ENCODE measurements around the gene ANGPTL2. TPM values are rescaled to one million over a fixed set of nuclear protein-coding genes. Genes with fewer than 3 reads are reported as not detected.

The ANGPTL2 gene
- total RNA-seq, 6 donors from 2014 or later = 3.9 to 26.0 (median 7.9) TPM

GRCh38 chr9:127077644-127077946, 44.8 kb downstream of the ANGPTL2 start:
- Histone ChIP-seq H3K9me3 (no peaks in the 10 kb centered on the region), H3K4me1 (peaks cover 19 to 31% (median 23%) of the 10 kb centered on the region in 4 donors), H3K36me3 (no peaks in the 10 kb centered on the region), H3K27me3 (no peaks in the 10 kb centered on the region), H3K4me3 (no peak overlapping the region), H3K27ac (no peak overlapping the region)
- 67 to 81% methylated on average over 2 of the region's 2 CpGs for WGBS, 2 donors
- TF ChIP-seq POLR2A (IDR thresholded peaks at IDR 0.05) = no peak
- ATAC-seq (ENCODE audit: low FRiP score in 2 of 2) (no peak), DNase-seq (no peak)

- Histone ChIP-seq H3K9me3 (no peaks in the 10 kb centered on the region), H3K27me3 (no peaks in the 10 kb centered on the region), H3K36me3 (no peaks in the 10 kb centered on the region), H3K4me1 (peaks cover 19 to 31% (median 23%) of the 10 kb centered on the region in 4 donors), H3K27ac (no peak overlapping the region), H3K4me3 (no peak overlapping the region)
- 72 to 79% methylated on average over 4 to 5 of the region's 5 CpGs for WGBS, 2 donors
- no peak for TF ChIP-seq EP300 (IDR thresholded peaks at IDR 0.05)
- no peak for TF ChIP-seq CTCF (IDR thresholded peaks at IDR 0.05)
- TF ChIP-seq POLR2A (IDR thresholded peaks at IDR 0.05) = no peak
- TF ChIP-seq POLR2AphosphoS5 (IDR thresholded peaks at IDR 0.05) = no peak
- ATAC-seq (ENCODE audit: low FRiP score in 2 of 2) (peak in 1 of 2 donors; percentile 14), DNase-seq (no peak)
Measured at GRCh38 chr9:127076860-127077643, 45.4 kb downstream of the ANGPTL2 start.

GRCh38 chr9:127075624-127076372, 46.6 kb downstream of the ANGPTL2 start:
- H3K9me3 ChIP-seq = no peaks in the 10 kb centered on the region
- TF ChIP-seq CTCF (IDR thresholded peaks at IDR 0.05) (no peak), POLR2A (IDR thresholded peaks at IDR 0.05) (no peak), POLR2AphosphoS5 (IDR thresholded peaks at IDR 0.05) (no peak), EP300 (IDR thresholded peaks at IDR 0.05) (no peak)
- H3K4me1 ChIP-seq = peaks cover 19 to 31% (median 23%) of the 10 kb centered on the region in 4 donors
- peak overlapping the region in 1 of 4 donors; percentile 53 for H3K27ac ChIP-seq
- DNase-seq = no peak
- H3K4me3 ChIP-seq = no peak overlapping the region
- 30 to 37% methylated on average over 2 of the region's 2 CpGs for WGBS, 2 donors
- no peaks in the 10 kb centered on the region for H3K27me3 ChIP-seq
- H3K36me3 ChIP-seq = no peaks in the 10 kb centered on the region
- ATAC-seq (ENCODE audit: low FRiP score in 2 of 2) = no peak

- ATAC-seq (ENCODE audit: low FRiP score in 2 of 2) (peak in 1 of 2 donors; percentile 49), DNase-seq (no peak)
- Histone ChIP-seq H3K4me3 (no peak overlapping the region), H3K4me1 (peaks cover 19 to 31% (median 23%) of the 10 kb centered on the region in 4 donors), H3K27ac (peak overlapping the region in 1 of 4 donors; percentile 46), H3K27me3 (no peaks in the 10 kb centered on the region), H3K9me3 (no peaks in the 10 kb centered on the region), H3K36me3 (no peaks in the 10 kb centered on the region)
- TF ChIP-seq CTCF (IDR thresholded peaks at IDR 0.05) = no peak
- TF ChIP-seq EP300 (IDR thresholded peaks at IDR 0.05) = no peak
- TF ChIP-seq POLR2A (IDR thresholded peaks at IDR 0.05) = no peak
- TF ChIP-seq POLR2AphosphoS5 (IDR thresholded peaks at IDR 0.05) = no peak
- WGBS, 2 donors = 64 to 69% methylated on average over 4 of the region's 4 CpGs
Measured at GRCh38 chr9:127074561-127075548, 47.6 kb downstream of the ANGPTL2 start.
